NCI-H1092 treated with DMSO at 0.1 percent for 48 hours (cell line): ENCODE measurements around the gene HPS4.
"Not testable (repeated sequence)": the region's sequence is repeated elsewhere in the genome, so short reads cannot be mapped to it uniquely, and the experiment has no call there.

Experiments used
- DNase-seq: peaks from one replicate; lab custom pipeline; 2025; lab: John Stamatoyannopoulos, UW

Gene HPS4

DNA sequence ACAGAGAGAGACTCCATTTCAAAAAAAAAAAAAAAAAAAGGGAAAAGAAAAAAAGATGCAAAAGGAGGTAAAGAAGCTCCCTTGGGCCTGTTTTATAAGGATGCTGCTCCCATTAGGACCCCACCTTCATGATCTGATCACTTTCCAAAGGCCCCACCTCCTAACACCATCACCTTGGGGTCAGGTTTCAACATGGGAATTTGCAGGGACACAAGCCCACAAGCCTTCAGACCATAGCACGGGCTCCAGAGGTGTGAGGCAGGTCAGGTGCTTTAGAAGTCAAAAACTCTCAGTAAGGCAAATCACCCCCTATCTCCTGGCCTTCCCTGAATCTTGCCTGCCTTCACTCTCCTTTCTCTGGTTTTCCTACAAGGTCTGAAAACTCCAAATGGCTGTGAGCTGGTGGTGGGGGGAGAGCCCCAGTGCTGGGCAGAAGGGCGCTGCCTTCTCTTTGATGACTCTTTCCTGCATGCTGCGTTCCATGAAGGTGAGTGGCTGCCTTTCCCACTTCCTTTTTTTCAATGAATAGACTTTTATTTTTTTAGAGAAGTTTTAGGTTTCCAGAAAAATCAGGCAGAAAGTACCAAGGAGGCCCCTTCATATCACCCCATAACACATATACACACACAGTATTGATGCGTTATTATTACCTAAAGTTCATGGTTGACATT lies 41.4 kb downstream of the HPS4 start:
- no peak for DNase-seq

DNA sequence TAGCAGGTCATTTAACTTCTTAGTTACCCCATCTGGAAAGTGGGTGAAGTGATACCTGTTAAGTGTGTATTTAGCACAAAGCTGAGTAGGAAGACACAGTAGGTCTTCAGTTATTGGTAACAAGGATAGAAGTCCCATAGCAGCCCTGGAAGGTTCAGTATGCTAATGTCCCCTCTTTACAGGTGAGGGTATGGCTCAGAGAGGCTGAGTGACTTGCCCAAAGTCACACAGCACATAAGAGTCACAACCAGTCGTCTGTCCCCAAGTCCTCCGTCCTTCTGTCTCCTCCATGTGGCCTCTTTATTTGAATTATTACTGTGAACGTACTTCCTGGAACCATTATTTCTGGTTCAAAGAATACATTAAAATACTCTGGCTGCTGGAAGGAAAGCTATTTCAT lies 44.0 kb downstream of the HPS4 start:
- no peak for DNase-seq

DNA sequence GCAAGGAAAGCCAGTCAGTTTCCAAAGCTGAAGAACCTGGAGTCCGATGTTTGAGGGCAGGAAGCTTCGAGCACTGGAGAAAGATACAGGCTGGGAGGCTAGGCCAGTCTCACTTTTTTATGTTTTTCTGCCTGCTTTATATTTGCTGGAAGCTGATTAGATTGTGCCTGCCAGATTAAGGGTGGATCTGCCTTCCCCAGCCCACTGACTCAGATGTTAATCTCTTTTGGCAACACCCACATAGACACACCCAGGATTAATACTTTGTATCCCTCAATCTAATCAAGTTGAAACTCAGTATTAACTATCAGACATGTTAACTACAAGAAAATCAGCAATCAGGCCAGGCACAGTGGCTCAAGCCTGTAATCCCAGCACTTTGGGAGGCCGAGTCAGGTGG lies 44.8 kb downstream of the HPS4 start:
- not testable (repeated sequence) for DNase-seq

DNA sequence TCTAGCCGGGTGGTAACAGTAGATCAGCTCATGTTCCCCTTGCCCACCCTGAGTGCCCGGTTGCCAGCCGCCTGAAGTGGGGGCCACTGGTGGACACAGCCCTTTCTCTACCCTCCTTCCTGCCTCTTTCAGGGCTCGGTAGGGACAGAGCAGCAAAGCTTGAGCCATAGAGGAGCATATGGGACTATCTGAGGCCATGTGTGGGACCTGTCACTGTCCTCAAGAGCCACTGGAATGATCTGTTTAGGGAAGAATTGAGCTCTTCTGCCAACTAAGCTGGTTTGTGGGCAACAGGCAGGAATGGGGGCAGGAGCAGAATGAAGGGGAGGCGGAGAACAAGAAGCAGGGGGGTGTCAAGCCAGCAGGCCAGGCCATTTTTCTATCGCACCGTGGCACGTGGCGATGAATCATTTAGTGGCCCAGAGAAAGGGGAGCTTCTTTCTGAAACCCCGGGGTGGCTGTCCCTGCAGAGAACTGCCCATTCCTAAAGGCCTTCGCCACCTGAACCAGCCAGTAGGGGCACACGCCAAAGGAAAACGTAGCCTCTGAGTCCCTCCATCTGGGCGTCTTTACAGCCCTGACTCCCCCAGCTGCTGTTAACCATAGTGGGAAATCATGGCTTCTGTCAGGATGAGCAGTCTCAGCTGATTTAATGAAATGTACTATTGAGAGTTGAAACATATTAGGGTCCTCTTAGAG lies 45.7 kb downstream of the HPS4 start:
- DNase-seq, result no peak

DNA sequence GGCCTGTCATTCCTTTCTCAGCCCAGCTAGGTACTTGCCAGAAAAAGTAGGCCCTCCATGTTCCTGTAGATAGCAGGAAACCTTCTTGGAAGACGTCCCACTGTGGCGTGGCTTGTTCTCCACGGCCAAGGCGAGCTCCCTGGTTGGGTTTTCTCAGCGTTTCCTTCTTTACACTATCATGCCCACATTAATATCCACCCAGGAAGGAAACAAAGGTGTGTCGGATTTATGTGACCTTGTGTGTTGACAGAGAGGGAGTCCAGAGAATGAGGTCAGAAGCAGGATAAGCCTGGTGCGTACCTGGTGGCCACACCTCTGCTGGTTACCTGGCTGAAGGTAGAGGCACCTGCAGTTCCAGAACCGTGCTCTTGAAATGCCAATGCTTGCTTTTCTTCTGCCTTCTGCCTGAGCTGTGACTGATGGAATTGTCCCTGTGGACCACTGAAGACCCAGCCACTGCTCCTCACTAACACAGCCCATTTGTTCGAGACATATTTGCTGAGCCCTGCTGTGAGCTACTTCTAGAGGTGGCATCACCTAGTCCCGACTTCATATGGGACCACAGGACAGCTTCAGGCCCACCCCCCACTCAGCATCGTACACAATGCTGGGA lies 46.6 kb downstream of the HPS4 start:
- DNase-seq, result no peak

DNA sequence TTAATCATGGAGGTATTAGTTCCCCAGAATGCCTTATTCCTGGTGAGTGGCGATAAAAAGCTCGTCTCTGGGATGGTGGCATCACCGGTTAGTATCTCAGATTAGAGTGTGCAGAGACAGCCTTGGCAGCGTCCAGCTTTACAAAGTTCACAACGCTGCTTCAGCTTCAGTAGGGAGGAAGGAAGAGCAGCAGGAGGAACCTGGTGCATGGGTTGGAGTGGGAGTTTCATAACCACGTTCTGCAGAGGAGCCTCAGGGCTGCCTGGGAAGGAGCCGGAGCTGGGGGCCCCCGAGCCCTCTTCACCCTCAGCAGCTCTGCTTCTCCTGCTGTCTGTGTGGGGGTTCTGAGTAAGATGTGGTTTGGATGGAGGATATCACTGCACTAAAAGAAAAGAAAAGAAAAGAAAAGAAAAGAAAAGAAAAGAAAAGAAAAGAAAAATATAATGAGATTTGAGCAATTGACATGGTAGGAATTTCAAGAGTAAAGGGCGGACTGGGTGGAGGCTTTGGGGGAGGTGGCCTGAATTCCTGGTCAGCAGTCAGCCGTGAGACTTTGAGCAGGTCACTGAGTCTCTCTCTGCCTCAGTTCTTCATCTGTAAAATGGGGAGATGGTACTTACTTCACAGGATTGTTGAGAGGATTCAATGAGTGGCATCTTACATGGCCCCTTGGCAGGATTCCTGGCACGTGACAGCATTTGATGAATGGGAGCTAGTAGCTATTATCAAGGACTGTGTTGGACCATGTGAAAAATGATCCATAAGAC lies 48.1 kb downstream of the HPS4 start:
- no peak for DNase-seq

DNA sequence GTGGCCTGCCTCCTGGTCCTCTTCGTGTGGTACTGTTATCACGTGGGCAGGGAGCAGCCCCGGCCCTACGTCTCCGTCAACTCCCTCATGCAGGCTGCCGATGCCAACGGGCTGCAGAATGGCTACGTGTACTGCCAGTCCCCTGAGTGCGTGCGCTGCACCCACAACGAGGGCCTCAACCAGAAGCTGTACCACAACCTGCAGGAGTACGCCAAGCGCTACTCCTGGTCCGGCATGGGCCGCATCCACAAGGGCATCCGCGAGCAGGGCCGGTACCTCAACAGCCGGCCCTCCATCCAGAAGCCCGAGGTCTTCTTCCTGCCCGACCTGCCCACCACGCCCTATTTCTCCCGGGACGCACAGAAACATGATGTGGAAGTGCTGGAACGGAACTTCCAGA lies 49.8 kb downstream of the HPS4 start:
- DNase-seq, result no peak

DNA sequence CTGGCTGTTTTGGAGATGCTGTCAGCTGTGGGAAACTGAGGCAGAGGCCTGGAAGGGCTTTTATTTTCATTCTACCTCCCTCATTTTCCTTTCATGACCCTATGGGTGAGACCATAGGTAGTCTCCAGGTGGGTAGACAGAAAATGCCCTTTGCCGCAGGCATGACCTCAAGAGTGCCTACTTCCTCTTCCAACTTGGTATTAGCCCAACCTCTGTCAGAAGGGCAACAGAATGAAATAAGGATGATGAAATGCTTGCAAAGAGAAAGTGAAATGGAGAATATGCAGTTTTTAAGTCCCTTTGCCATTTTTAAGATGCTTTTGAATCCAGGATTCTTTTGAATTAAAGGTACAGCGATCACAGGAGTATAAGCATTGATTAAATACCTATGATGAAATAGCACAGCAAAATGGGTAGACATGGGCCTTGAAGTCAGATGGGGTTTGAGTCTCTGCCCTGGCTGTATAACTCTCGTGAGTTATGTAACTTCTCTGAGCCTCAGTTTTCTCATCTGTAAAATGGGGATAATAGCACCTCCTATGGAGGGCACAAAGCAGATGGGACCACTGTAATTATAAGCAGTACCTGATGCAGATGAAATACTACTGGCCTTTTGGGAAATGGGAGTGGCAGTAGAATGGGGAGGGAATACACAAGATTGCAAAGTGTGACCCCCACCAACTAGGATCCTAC lies 50.8 kb downstream of the HPS4 start:
- DNase-seq, result no peak

DNA sequence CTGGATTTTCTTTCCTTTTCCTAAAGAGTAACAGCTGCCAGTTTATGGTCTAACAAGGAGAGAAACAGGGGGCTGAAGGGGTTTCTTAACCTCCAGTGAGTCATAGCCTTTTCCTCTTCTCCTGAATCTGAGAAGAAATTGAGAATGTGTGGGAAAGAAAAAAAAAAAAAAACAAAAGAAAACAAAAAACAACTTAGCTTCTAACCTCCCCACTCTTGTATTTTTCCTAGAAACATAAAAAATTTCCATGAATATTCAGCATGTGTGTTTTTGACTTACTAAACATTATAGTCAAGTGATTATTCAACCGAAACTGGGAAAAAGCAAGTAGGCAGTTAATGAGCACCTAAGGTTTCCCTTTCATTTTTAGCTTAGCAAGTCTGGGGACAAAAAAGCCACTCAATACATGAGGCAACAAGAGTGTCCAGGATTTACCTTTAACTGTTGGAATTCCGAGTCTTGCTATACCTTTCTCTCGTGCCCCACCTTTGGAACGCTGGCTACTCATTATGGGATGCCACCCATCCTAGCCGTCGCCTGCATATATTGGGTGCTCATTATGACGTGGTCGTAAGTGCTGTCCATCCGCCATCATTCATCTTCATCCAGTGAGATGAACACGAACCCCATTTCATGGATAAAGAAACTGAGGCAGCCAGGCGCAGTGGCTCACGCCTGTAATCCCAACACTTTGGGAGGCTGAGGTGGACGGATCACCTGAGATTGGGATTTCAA lies 52.2 kb downstream of the HPS4 start:
- DNase-seq, result no peak

DNA sequence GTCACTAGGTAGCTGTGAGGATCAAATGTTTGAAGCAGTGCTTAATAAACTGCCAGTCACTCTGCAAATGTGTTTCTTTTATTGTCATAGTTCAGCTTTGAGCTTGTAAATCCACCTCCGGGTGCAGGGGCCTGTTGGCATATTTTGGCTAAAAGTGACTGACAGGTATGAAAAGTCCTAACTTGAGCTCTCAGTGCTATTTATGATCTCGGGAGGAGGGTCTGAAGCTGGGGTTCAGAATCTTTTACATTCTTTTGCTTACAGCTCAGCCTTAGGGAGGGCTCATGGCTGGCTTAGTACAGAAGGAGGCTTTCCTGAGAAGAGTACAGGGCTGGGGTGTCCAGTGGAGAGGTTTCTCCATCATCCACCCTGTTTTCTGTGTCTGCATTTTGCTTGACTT lies 53.0 kb downstream of the HPS4 start:
- no peak for DNase-seq

DNA sequence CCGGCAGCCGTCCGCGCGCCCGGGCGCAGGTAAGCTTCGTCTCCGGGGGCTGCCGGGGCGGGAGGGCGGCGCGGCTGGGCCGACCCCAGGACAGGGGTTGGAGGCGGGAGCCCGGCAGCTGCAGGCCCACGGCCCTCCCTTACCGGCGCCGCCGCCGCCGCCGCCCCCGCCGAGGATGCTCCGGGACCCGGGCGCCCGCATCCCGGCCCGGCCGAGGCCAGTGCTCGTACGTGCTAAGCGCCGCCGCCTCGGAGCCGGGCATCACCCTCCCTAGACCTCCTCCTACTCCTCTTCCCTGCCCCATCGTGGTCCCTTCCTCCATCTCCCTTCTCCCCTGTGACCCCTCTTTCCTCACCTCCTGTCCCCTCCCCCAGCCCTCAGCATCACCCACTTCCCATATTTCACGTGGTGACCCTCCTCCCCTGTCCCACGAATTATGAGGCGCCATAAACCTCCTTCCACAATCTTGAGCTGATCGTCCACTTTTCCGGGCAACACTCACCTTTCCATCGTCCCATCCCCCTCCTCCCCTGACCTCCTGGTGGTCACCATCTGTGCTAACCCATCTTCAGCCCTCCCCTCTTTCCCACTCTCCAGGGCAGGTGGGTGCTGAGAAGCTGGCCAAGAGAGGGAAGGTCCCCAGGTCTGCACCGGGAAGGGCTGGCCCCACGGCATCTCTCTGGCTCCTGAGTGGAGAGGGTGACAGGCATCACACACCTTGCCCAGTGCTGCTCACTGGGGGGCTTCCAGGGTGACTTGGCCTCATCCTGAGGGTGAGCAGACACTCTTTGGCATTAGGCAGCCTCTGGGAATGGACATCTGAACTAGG lies 53.9 kb downstream of the HPS4 start:
- no peak for DNase-seq

DNA sequence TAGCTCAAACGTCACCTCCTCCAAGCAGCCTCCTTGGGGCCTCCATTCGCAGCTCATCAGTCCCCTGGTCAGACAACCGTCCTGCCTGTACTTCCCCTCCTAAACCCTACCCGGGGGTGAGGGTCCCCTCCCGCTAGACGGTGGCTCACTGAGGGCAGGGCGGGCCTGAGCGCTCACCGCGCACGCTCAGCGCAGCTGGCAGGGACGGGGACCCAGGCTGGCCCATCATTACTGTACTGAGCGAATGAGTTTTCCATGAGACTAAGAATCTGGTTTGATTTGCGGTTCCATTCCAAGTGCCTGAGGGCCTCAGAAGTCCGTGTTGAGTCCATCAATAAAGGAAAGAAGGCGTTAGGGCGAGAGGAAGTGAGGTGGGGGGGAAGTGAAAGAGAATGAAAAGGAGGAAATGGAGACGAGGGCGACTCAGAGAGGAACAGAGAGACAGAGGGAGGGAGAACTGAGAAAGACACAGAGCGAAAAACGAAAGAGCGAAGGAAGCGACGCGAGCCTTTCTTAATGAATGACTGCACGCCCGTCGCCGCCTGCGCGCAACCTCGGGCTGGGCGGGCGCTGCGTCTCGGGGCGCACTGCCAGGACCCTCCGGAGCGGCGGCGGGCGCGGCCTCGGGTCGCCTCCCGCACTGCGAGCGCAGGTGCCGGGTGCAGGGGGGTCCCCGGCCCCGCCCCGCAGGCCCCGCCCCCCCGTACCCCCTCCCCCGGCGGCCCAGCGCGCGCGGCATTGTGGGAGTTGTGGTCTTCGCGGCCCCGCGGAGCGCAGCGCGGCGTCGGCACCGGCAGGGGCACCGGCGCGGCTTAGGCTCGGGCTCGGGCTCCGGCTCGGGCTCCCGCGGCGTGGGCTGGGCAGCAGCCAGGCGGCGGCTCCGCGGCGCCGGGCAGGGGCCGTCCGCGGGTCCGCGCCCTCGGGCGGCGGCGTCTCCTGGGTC lies 54.8 kb downstream of the HPS4 start, which contains the start of gene ASPHD2:
Gene ASPHD2 (plus strand): TSS at position 746 of the 943 bp plus-strand sequence. CDS start 4,356 bp downstream, outside the sequence.
- peak; percentile 72 for DNase-seq

DNA sequence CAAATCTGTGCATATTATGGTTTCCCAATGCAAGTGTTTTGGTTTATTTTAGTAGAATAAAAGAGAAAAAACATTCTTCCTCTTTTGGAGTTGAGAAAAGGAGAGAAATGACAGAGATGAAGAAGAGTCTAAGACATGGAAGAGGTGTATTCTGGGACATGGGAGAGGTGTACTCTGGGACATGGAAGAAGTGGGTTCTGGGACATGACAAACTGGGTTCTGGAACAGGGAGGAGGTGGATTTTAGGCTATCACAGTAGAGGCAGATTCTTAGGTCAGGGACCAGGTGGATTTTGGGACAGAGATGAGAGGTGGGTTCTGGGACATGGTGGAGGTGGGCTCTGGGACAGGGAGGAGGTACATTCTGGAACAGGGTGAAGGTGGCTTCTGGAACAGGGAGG lies 56.7 kb downstream of the HPS4 start:
- no peak for DNase-seq

DNA sequence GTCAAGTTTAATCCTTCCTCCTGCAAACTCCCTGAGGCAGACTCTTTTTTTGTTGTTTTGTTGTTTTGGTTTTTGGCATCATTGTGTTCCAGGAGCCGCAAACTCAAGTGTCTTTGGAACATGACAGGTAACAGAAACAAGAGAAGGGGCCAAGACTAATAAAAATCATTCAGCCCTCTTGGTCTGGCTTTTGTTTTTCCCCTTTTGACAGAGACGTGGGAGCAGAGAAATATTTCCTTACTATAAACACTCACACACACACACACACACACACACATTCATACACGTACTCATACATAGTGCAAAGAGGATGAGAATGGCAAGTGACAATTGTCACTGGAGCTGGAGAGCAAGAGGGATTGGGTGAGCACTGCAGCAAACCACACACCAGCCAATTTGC lies 65.0 kb downstream of the HPS4 start:
- no peak for DNase-seq

DNA sequence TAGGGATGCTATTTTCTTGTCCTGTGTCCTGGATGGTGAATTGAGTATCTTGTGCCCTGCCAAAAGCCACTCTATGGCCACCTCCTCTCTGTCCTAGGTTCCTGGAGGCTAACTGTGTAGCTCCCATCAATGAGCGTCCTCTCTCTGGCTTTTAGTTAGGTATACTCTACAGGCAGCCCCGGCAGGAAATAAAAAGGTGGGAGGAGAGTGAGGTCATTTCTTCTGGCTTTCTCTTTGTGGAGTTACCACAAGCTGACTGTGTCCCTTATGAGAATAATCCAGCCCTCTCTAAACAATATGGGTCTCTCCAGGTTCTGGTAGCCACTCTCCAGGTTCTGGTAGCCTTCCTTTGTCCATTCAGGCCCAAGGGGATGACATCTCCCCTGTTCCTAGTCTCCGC lies 66.2 kb downstream of the HPS4 start:
- DNase-seq, result no peak

DNA sequence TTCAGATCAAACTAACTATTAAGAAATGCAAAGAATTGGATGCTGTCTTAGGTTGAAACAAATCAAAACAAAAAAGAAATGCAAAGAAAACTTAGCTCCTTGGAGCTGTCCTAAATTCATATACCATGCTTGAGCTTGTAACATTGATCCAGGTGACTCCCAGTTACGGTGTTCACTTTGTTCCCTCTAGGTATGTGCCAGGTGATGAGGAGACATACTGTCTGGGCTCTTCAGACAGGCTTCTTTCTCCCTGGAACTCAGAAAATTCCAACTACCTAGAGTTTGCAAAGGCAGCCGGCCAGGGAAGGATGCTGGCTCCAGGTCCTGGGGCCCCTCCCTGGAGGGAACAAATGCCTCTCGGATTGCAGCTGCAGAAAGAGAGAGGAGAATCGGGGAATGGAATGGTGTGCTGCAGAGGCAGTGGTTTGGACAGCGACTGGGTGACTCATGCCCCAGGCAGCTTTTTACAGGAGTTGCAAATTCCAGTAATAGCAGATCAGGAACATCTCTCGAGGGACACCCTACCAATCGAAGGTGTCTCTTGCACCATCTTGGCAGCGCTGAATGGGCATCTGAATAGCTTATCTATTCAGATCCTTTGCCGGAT lies 66.8 kb downstream of the HPS4 start:
- DNase-seq, result no peak

DNA sequence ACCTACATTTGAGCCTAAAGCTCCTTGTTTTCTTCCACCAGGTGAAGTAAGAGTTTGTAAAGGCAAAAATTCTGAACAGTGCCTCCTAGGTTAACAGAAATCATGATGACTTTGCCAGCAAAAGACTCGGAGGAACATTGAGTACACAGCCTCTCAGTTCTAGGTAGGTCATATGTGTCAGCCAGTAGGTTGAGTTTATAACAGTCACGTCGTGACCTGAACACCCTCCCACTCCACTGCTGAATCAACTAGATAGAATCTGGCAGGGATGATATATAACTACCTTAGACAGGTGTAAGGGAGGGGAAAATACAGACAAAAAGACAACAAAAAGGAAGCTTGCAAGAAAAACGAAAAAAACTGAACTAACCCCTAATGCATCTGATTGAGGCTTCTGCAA lies 67.3 kb downstream of the HPS4 start:
- no peak for DNase-seq

DNA sequence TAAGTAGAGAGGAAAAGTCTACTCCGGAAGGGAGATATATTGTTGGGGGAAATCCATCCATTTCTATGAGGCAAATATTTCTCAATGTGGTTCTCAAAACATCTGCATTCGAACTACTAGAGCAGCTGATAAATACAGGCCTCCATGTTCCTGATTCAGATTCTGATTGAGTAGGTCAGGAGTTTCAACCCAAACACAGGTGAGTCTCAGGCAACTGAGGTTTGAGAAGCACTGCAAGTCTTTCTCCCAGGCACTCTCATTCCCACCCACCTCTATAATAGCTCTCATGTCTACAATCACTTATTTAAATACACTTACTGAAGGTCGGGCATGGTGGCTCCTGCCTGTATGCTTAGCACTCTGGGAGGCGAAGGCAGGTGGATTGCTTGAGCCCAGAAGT lies 69.2 kb downstream of the HPS4 start:
- no peak for DNase-seq

DNA sequence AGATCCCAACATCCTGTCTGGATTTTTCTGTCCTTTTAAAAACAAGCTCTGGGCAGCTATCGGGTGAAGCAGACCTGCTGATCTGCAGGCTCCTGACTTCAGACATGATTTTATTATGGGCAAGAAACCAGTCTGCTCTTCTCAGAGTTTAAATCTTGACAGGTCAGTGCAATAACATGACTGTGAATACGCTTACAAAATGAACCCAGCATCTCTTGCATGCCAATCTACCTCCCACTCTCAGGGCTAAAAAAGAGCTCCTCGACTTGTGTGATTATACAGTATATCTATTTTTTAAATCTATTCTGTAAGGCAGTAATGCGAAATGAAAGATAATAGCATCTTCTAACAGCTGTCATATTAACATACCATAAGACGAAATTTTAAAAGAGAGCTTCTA lies 73.2 kb downstream of the HPS4 start:
- DNase-seq, result no peak
